GM18498 (cell line): Measurements from ENCODE around the gene TSHR.
A peak's percentile ranks its signal among the peaks of the same experiment; 100 is the strongest.
"Not testable (repeated sequence)": the region's sequence is repeated elsewhere in the genome, so short reads cannot be mapped to it uniquely, and the experiment has no call there.

ENCODE experiments used
- ATAC-seq: cut with Tn5 transposase; IDR thresholded peaks from one replicate; pipeline ENCODE4 v1.9.1; 2021; ENCODE audit warnings: mild to moderate bottlenecking, moderate library complexity; ENCODE audit not compliant: unreplicated experiment

TSHR gene

GRCh38 chr14:80955416-80955941, at the start of gene TSHR:
Gene TSHR, plus strand, starts transcription at chr14:80955621. Its CDS starts 60 bp downstream, at chr14:80955681.
- no peak for ATAC-seq

- ATAC-seq: no peak
These were observed 49.1 kb upstream of the TSHR start for GRCh38 chr14:80906336-80906735.

DNA sequence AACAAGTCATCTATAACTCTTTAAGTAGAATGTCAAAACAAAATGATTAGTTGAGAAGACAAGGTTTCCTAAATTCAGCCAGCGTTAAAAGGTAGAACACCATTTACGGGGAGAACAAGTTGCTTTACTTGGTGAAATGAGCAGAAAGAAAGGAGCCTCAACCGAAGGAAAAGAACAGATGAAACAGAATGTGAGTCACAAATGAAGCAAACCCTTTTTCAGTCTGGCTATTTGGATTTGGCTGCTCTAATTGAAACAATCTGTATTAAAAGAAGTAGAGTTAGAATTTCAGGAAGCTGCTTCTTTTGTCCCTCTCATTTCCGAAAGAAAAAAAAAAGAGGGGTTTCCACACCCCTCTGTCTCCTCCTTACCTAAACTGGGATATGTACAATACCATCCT, 48.5 kb upstream of the TSHR start:
- ATAC-seq: no peak

DNA sequence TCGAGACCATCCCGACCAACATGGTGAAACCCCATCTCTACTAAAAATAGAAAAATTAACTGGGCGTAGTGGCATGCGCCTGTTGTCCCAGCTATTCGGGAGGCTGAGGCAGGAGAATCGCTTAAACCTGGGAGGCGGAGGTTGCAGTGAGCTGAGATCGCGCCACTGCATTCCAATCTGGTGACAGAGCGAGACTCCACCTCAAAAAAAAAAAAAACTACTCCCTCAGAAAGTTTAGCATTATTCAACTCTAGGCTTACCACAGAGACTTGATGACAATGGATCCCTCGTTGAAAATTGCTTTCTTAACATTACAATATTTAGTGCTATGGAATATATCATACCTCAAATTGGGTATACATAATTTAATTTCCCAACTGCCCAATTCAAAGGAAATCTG, 43.4 kb upstream of the TSHR start:
- ATAC-seq: not testable (repeated sequence)

DNA sequence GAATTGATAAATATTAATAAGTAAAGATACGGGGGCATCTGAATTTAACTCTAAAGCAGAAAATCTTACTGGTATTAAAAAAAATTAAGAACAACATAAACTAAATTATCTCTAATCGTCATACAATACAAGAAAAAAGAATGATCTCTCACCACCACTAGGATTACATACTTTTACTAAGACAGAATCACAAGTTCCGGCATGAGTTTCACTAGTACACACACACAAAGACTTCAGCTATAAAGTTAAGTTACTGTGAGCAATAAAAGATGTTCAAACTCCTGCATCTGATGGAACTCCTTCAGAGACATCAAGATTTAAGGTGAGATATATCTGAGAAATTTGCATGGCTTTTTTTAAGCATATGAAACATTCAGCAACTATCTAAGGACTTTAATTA, 35.8 kb upstream of the TSHR start:
- ATAC-seq: no peak

GRCh38 chr14:80923368-80923767, 32.1 kb upstream of the TSHR start:
- ATAC-seq: no peak

GRCh38 chr14:80924365-80925103, 30.9 kb upstream of the TSHR start:
- no peak for ATAC-seq

DNA sequence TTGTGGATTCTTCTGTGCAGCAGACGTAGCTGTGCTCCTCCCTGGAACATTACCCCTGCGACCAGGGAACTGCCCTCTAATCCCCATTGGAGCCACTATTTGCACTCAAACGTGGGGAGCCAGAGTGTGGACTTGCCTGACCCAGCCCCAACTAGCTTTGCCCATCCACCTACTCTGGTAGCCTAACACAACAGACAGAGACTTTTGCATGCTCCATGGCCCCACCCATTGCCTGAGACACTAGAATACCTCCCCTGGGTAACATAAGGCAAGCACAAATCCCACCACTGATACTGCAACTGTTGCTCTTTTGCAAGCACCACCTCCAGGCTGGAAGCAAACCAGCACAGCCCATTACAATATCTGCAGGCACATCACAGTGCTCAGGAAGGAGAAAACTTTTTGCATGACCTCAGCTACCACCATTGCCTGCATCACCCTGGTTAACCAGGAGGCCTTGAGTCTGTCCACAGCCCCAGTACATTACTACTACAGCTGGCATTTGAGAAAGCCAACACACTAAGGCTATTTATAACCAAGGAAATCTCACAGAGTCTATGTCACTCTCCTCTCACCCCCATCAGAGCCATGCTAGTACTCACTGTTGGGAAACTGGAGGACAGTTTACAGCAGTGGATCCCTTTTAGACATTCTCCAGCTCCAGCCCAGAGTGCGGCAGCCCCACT, 28.9 kb upstream of the TSHR start:
- ATAC-seq: no peak

- no peak for ATAC-seq
These were observed 28.1 kb upstream of the TSHR start for GRCh38 chr14:80927083-80927989.

- ATAC-seq: no peak
These were observed 25.3 kb upstream of the TSHR start for GRCh38 chr14:80930095-80930494.

DNA sequence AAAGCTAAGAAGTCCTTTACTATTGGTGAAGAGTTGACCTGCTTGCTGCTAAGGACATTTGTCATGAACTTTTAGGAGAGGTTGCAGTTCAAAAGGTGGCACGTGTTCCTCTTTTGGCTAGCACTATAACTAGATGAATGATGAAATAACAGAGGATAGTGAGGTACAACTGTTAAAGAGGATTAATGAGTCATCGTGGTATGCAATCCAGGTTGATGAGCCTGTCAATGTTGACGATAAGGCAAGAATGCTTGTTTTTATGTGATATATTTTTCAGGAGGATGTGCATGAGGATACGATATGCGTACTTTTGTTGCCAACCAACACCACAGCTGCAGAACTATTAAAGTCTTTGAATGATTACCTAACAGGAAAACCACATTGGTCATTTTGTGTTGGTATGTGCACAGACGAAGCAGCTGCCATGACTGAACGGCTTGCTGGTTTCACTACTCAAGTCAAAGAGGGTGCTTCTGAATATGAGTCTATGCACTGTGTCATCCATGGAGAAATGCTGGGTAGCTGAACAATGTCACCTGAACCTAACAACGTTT, 24.5 kb upstream of the TSHR start:
- peak; percentile 99 for ATAC-seq

GRCh38 chr14:80933282-80933681, 22.1 kb upstream of the TSHR start:
- no peak for ATAC-seq

DNA sequence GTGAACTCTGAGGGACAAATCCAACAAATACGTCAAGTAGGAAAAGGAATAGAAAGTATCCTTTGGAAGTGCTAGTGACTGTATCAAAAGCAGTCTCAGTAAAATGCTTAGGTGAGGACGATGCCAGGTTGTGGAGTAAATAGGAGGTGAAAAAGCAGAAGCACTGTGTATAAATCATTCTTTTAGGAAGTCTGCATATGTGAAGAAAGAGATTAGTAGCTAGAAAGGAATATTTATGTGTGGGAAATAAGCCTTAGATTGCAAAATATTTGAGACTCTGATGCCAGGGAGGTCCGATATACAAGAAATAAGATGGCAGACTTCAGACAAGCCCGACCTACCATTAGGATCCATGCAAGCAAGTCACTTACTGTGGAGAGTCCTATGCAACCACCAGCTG, 21.7 kb upstream of the TSHR start:
- no peak for ATAC-seq

DNA sequence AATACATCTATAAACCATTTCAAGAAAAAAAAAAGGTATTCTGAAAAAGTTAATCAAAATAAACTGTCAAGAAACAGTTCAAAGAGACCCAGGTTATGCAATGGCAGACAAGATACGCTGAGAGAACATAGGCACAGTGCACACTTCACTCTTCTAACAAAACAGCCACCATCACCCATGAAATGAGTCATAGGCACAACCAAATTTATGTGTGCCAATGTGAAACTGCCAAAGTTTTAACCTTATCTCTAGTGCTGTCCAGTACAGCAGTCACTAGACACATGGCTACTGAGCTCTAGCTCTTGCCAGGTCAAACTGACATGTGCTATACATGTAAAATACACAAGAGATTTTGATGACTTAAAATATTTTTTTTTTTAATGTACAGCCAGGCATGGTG, 15.3 kb upstream of the TSHR start:
- ATAC-seq: peak; percentile 23

- peak; percentile 98 for ATAC-seq
These were observed 13.9 kb upstream of the TSHR start, which contains the start of gene CEP128 for GRCh38 chr14:80941241-80942185. Gene CEP128, minus strand, starts transcription at chr14:80941738.

GRCh38 chr14:80942191-80942600, 13.2 kb upstream of the TSHR start:
- ATAC-seq: peak; percentile 28

DNA sequence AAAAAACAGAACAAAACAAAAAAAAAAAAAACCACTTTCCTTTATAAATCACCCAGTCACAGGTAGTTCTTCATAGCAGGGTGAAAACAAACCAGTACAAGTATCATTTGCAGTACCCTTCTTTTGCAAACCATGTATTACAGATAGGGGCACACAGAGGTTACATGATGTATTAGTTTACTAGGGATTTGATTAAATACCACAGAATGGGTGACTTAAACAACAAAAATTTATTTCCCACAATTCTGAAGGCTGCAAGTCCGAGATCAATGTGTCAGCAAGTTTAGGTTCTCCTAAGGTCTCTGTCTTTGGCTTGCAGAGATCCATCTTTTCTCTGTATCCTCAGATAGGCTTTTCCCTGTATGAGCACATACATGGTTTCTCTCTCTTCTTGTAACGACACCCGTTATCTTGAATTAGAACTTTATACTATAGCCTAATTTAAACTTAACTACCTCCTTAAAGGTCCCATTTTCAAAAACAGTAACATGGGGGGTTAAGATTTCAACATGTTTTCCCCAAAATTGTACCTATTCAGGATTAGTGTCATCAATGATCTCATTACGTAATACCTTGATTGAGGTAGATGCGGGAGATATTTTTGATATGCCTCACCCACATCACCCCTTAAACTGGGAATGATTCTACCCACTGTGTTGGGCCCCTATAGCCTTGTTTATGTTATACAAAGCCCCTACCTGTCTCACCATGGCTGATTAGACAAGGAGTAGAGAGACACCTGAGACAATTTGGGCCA, 10.4 kb upstream of the TSHR start:
- no peak for ATAC-seq

GRCh38 chr14:80946187-80946586, 9.2 kb upstream of the TSHR start:
- ATAC-seq: no peak

GRCh38 chr14:80946797-80947196, 8.6 kb upstream of the TSHR start:
- ATAC-seq: no peak
